Measurements from ENCODE around the gene ZFPM1.

Gene ZFPM1

DNA sequence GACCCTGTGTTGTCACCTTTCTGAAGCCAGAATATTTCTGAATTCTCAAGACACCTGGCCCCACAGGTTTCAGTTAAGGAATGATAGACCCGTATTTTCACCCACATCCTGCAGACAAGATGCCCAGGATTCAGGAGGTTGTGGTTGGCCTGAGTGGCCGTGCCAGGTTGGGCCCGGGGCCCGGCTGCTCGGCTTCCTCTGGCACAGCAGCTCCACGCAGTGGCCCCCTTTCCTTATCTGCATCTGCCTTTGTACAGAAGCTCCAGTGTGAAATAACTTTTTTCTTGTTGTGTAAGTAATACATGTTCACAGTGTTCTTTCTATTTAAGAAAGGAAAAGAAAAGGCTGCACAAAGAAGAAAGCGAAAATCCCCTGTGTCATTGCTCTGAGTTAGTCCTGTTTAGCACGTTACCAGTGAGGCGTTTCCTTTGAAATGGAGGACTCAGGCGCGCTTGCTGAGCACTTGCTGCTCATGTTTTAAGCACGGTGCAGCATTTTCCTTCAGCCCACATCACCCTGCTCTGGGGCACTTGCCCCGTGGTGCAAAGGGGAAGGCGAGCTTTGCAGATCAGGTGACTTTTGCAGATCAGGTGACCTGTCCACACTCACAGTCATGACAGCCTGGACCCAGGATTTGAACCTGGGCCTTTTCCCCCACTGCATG, 130.0 kb downstream of the ZFPM1 start:
- DNase-seq (ENCODE audit: insufficient read length, low spot score), result no peak
- FAIRE-seq, result no peak

DNA sequence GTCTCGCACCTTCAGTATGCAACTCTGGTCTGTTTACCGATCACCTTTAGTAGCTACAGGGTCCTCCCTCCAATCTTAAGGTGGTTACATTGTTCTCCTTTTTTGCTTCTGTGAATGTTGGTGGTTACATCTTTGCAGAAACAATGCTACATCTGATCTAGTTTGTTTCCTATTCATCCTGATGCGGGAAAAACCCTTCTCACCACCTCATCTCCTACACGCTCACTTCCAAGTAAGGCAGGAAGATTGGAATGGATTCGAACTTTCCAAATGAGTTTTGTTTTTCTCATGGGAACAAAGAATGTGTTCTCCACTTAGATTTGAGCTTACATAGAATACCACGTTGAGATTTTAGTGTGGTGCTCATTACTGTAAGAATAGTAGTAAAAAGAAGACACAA, 131.6 kb downstream of the ZFPM1 start:
- FAIRE-seq (no peak), DNase-seq (ENCODE audit: insufficient read length, low spot score) (no peak)

DNA sequence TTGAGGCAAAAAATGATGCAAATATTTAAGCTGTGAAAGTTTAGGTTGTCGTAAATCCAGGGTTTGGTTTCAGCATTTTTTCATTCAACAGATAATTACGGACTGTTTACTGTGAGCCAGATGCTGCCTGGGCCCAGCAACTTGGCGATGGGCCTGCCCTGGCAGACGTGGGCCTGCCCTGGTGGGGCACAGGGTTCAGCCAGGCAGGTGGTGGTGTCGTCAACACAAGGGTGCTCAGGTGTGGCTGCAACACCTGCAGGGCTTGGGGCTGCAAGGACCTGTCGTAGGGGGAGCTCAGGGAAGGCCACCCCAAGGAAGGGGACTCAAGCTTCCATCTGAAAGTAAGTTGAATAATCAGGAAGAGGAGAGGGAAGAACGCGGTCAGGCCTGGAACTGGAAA, 132.2 kb downstream of the ZFPM1 start:
- DNase-seq (ENCODE audit: insufficient read length, low spot score) (no peak), FAIRE-seq (peak; percentile 59)

DNA sequence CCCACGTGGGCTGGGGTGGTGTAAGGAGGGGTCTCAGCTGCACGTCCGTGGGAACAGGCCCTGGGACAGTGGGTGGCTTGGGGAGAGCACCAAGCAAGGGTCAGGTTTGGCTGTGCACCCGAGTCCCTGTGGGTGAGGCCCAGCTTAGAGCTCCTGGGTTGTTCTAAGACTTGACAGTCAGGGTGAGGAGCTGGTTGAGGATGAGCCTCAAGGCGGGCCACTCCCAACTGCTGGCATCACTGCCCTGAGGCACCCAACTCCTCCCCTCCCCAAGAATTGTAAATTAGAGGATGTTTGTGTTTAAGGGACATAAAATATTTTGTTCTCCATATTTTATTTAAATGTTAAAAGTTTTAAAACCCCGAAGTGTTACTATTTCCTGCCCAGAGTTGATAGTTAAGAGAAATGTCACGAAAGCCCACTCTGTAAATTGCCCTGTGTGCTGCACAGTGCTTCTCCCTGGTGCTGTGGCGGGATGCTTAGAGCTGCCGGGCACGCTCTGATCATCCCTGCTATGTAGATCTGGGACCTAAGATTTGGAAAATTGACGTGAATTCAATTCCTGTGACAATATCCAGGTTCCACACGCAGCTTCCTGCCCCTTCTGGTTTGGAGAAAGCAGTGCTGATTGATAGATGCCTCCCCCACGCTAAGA, 133.0 kb downstream of the ZFPM1 start:
- DNase-seq (ENCODE audit: insufficient read length, low spot score), result no peak
- FAIRE-seq, result no peak

Measured in HTR-8/SVneo (cell line).